Osteocyte (in vitro differentiated cells): Measurements from ENCODE around the gene TPMT. TPM values are rescaled to one million over a fixed set of nuclear protein-coding genes. Genes with fewer than 3 reads are reported as not detected.

Source experiments
- DNase-seq: peaks from one replicate; pipeline ENCODE4 v3.0.0; 2021; ENCODE audit warnings: mixed read lengths; ENCODE audit not compliant: unreplicated experiment; ENCODE audit errors: extremely low spot score
- H3K27ac Mint-ChIP-seq: one replicate; pipeline ENCODE4 v1.8.0; 2021; ENCODE audit warnings: mild to moderate bottlenecking, mixed read lengths; ENCODE audit not compliant: unreplicated experiment
- H3K27me3 Mint-ChIP-seq: one replicate; pipeline ENCODE4 v1.8.0; 2021; ENCODE audit warnings: mixed read lengths; ENCODE audit not compliant: unreplicated experiment
- H3K36me3 Mint-ChIP-seq: one replicate; pipeline ENCODE4 v1.8.0; 2021; ENCODE audit warnings: mixed read lengths; ENCODE audit not compliant: unreplicated experiment
- H3K4me1 Mint-ChIP-seq: one replicate; pipeline ENCODE4 v1.8.0; 2021; ENCODE audit warnings: mixed read lengths; ENCODE audit not compliant: unreplicated experiment
- H3K4me3 Mint-ChIP-seq: one replicate; pipeline ENCODE4 v1.8.0; 2021; ENCODE audit warnings: mild to moderate bottlenecking, moderate library complexity, mixed read lengths; ENCODE audit not compliant: unreplicated experiment
- H3K9me3 Mint-ChIP-seq: one replicate; pipeline ENCODE4 v1.8.0; 2021; ENCODE audit warnings: mixed read lengths; ENCODE audit not compliant: unreplicated experiment
- total RNA-seq: library from RNA; stranded (reverse); gene quantifications from 2 replicates; pipeline ENCODE4 v1.2.1, GENCODE V29; 2021
- TF ChIP-seq, protein P1 (sequence below): fragments of 200-600 bp; sonication (generic); IDR thresholded peaks from 2 replicates; pipeline ENCODE4 v1.5.0; 2021; ENCODE audit warnings: antibody characterized with exemption, mild to moderate bottlenecking, moderate library complexity

TPMT gene
- total RNA-seq, 1 donor from 2014 or later = 5.1 TPM

DNA sequence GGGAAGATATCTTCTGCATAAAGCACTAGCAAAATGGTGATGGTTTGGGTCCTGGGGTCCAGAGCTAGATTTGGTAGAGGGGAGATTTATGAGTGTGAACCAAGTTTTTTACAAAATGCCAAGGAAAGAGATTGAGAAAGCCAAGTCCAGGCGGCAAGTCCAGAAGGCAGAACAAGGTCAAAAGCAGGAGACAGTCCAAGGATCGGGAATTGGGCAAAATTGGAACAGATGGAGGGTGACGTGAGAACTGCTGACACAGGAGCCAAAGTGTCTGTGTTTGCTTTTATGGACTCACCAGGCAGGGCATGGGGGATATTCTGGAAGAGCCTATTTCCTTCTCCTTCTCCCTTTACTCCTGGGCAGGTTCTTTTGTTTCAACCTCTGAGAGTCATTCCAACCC, 36.5 kb downstream of the TPMT start:
- Mint-ChIP-seq H3K4me1 (peaks cover 6% of the 10 kb centered on the region), H3K27ac (no peak overlapping the region)

DNA sequence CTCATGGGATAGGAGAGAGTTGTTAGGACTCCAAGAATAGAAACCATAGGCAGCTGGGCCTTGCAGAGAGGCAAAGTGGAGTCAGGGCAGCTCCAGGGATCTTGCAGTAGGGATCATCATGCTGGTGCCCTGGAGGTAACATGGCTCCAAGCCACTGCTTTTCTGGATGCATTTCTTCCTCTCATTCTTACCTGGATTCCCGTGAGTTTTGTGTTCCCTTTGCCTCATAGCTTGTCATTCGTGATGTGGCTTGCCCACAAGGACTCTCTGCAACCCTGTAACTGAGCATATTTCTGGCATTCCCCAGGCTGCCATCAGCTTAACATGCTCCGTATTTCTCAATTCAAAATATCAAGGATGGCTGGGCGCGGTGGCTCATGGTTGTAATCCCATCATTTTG, 37.7 kb downstream of the TPMT start:
- H3K4me1 Mint-ChIP-seq = no peaks in the 10 kb centered on the region
- no peak overlapping the region for H3K27ac Mint-ChIP-seq

More for the DNA sequence above, 36.5 kb downstream of the TPMT start:
- TF ChIP-seq, protein P1, sequence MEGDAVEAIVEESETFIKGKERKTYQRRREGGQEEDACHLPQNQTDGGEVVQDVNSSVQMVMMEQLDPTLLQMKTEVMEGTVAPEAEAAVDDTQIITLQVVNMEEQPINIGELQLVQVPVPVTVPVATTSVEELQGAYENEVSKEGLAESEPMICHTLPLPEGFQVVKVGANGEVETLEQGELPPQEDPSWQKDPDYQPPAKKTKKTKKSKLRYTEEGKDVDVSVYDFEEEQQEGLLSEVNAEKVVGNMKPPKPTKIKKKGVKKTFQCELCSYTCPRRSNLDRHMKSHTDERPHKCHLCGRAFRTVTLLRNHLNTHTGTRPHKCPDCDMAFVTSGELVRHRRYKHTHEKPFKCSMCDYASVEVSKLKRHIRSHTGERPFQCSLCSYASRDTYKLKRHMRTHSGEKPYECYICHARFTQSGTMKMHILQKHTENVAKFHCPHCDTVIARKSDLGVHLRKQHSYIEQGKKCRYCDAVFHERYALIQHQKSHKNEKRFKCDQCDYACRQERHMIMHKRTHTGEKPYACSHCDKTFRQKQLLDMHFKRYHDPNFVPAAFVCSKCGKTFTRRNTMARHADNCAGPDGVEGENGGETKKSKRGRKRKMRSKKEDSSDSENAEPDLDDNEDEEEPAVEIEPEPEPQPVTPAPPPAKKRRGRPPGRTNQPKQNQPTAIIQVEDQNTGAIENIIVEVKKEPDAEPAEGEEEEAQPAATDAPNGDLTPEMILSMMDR = no peak
- Mint-ChIP-seq H3K27me3 (no peaks in the 10 kb centered on the region), H3K4me3 (no peak overlapping the region), H3K9me3 (no peaks in the 10 kb centered on the region), H3K36me3 (no peaks in the 10 kb centered on the region)
- no peak for DNase-seq

DNA sequence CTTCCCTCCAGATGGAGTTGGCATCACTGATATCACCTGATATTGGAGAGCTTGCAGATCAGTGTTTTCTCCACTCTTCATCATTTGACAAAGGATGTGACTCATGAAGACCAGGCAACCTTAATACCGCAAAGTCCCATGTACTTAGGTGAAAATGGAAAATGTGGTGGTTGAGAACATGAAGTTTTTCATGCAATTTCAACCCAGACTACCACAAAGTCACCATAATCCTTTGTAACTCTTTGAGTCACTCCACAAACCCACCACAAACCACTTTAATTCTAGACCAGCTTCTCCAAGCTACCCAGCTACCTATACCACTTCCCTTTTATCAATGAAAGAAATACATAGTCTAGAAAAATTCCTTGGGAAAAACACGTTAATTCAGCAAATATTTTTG, 39.5 kb downstream of the TPMT start:
- H3K27me3 Mint-ChIP-seq = peaks cover 2% of the 10 kb centered on the region
- H3K27ac Mint-ChIP-seq = no peak overlapping the region
- no peak overlapping the region for H3K4me3 Mint-ChIP-seq
- TF ChIP-seq, protein P1 = no peak
- no peaks in the 10 kb centered on the region for H3K4me1 Mint-ChIP-seq
- no peaks in the 10 kb centered on the region for H3K36me3 Mint-ChIP-seq
- DNase-seq = no peak
- H3K9me3 Mint-ChIP-seq = no peaks in the 10 kb centered on the region

More for the DNA sequence above, 37.7 kb downstream of the TPMT start:
- Mint-ChIP-seq H3K4me3 (no peak overlapping the region), H3K9me3 (no peaks in the 10 kb centered on the region), H3K36me3 (no peaks in the 10 kb centered on the region), H3K27me3 (no peaks in the 10 kb centered on the region)
- TF ChIP-seq, protein P1 = no peak
- no peak for DNase-seq

DNA sequence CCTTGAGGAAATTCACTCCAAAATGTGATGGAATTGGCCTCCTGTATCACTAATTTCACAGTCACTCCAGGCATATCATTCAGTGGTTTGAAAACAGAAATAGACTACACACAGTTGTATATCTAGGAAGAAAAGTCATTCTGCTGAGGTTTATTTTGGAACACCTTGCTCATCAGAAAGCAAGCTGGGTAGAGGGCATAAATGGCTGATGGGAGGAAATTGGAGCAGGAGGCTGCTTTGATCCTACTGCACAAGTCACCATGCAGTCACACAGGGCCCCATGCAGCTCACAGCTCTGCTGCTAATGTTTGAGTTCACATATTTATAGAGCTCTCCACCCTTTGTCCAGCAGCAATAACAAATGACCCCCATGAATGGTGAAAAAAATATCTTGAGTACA, 44.7 kb downstream of the TPMT start:
- Mint-ChIP-seq H3K9me3 (peaks cover 13% of the 10 kb centered on the region), H3K4me3 (no peak overlapping the region), H3K4me1 (no peaks in the 10 kb centered on the region), H3K36me3 (peaks cover 4% of the 10 kb centered on the region), H3K27ac (no peak overlapping the region), H3K27me3 (peaks cover 2% of the 10 kb centered on the region)
- TF ChIP-seq, protein P1 = no peak
- DNase-seq = no peak

DNA sequence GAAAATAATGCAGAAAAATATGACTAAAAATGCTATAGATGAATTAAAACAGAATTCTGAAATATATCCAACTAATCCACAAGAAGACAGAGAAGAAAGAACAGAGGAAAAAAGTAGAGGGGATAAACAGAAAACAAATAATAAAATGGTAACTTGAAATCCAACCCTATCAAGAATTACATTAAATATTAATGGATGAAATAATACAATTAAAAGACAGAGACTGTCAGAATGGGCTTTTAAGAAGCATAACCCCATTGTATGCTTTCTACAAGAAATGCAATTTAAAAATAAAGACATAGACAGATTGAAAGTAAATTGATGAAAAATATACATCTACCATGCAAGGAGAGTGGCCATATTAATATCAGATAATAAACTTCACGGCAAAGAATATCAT, 47.8 kb downstream of the TPMT start:
- DNase-seq = no peak
- Mint-ChIP-seq H3K4me1 (no peaks in the 10 kb centered on the region), H3K27ac (no peak overlapping the region), H3K36me3 (peaks cover 4% of the 10 kb centered on the region), H3K4me3 (no peak overlapping the region), H3K27me3 (peaks cover 8% of the 10 kb centered on the region), H3K9me3 (peaks cover 13% of the 10 kb centered on the region)
- TF ChIP-seq, protein P1 = no peak
